ENCODE results near the gene RPL7A. TPM values are rescaled to one million over a fixed set of nuclear protein-coding genes. Genes with fewer than 3 reads are reported as not detected.

Gene RPL7A
- total RNA-seq, 1 experiment from 2014 or later, result 2,895 TPM

GRCh38 chr9:133335924-133336811 lies 11.8 kb upstream of the RPL7A start, which contains the start of gene SURF6:
Gene SURF6, minus strand, starts transcription at chr9:133336188. Its CDS starts 56 bp downstream, at chr9:133336132.
- H3K27ac ChIP-seq (ENCODE audit: insufficient read length, low read depth, low read length), result no peak within 1 kb of the TSS
- H3K27me3 Mint-ChIP-seq (ENCODE audit: low read depth), result no peaks in the 10 kb centered on the region; the same call in 1 of the 2 replicates
- H3K23me2 ChIP-seq (ENCODE audit: insufficient read length, low read depth, low read length, poor library complexity, severe bottlenecking), result peaks cover 3% of the 10 kb centered on the region
- peak within 1 kb of the TSS; percentile 98 for H3K4me3 Mint-ChIP-seq
- no peak within 1 kb of the TSS for H3K23ac ChIP-seq (ENCODE audit: insufficient read length, low read depth, low read length)
- peak within 1 kb of the TSS; percentile 92 to 98 (median 97) for H3K27ac Mint-ChIP-seq
- H3K56ac ChIP-seq (ENCODE audit: insufficient read length, low read depth, low read length), result no peak within 1 kb of the TSS
- H3K36me3 Mint-ChIP-seq (ENCODE audit: insufficient read depth in 1 of 3, low read depth in 3 of 3), result peaks cover 48 to 79% (median 69%) of the 10 kb centered on the region in 3 experiments
- H3K9ac ChIP-seq (ENCODE audit: extremely low read depth, insufficient read length, low read length), result peak within 1 kb of the TSS; percentile 43
- no CpG with 5 or more reads among the region's 70 CpGs for WGBS (ENCODE audit: extremely low coverage, insufficient read length, low lambda C conversion rate)
- H3K14ac ChIP-seq (ENCODE audit: insufficient read depth, low read length), result peak within 1 kb of the TSS; percentile 83
- no peak within 1 kb of the TSS for H2BK20ac ChIP-seq (ENCODE audit: low read depth, low read length, poor library complexity, severe bottlenecking)
- no peak within 1 kb of the TSS for H4K5ac ChIP-seq (ENCODE audit: insufficient read length, low read depth, low read length)
- TF ChIP-seq, protein P1, sequence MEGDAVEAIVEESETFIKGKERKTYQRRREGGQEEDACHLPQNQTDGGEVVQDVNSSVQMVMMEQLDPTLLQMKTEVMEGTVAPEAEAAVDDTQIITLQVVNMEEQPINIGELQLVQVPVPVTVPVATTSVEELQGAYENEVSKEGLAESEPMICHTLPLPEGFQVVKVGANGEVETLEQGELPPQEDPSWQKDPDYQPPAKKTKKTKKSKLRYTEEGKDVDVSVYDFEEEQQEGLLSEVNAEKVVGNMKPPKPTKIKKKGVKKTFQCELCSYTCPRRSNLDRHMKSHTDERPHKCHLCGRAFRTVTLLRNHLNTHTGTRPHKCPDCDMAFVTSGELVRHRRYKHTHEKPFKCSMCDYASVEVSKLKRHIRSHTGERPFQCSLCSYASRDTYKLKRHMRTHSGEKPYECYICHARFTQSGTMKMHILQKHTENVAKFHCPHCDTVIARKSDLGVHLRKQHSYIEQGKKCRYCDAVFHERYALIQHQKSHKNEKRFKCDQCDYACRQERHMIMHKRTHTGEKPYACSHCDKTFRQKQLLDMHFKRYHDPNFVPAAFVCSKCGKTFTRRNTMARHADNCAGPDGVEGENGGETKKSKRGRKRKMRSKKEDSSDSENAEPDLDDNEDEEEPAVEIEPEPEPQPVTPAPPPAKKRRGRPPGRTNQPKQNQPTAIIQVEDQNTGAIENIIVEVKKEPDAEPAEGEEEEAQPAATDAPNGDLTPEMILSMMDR (conservative IDR thresholded peaks at IDR 0.05), result no peak
- H3K27me3 ChIP-seq (ENCODE audit: insufficient read depth, low read length), result no peaks in the 10 kb centered on the region
- peak within 1 kb of the TSS; percentile 55 for H3K18ac ChIP-seq (ENCODE audit: insufficient read length, low read depth, low read length)
- no peak within 1 kb of the TSS for H2BK15ac ChIP-seq (ENCODE audit: low read depth, low read length)
- no peaks in the 10 kb centered on the region for H4K20me1 ChIP-seq (ENCODE audit: control insufficient read depth, insufficient read depth, insufficient read length)
- no peak within 1 kb of the TSS for H2BK120ac ChIP-seq (ENCODE audit: low read depth, low read length, poor library complexity, severe bottlenecking)
- peak within 1 kb of the TSS; percentile 75 for H3K4me2 ChIP-seq (ENCODE audit: insufficient read depth, insufficient read length, low read length)
- H3K9me3 ChIP-seq (ENCODE audit: control insufficient read depth, low read depth, low read length), result no peaks in the 10 kb centered on the region
- H3K4me1 ChIP-seq (ENCODE audit: insufficient read depth, low read length), result no peaks in the 10 kb centered on the region
- H2BK5ac ChIP-seq (ENCODE audit: insufficient read length, low read length), result no peak within 1 kb of the TSS
- H3K79me1 ChIP-seq (ENCODE audit: insufficient read depth, low read depth, low read length, poor library complexity, severe bottlenecking), result no peaks in the 10 kb centered on the region
- no peak within 1 kb of the TSS; the same call in 1 of the 2 replicates for H3K4ac ChIP-seq (ENCODE audit: low read depth, low read length)
- H2AK5ac ChIP-seq (ENCODE audit: insufficient read length, low read length), result no peak within 1 kb of the TSS
- H2AFZ ChIP-seq (ENCODE audit: low read length), result no peak within 1 kb of the TSS
- no peak within 1 kb of the TSS for H3T11ph ChIP-seq (ENCODE audit: low read length)
- H4K91ac ChIP-seq (ENCODE audit: insufficient read length, low read depth, low read length), result no peak within 1 kb of the TSS
- H3K79me2 ChIP-seq (ENCODE audit: insufficient read depth, low read length), result peaks cover 3% of the 10 kb centered on the region; the same call in 1 of the 2 replicates
- no peak within 1 kb of the TSS for H4K8ac ChIP-seq (replicated peaks; ENCODE audit: insufficient read length, low read depth, low read length)
- peaks cover 0 to 3% of the 10 kb centered on the region in 2 experiments; a peak in 1 of 5 replicates for H3K9me3 Mint-ChIP-seq
- DNase-seq, result peak; percentile 93
- no peak within 1 kb of the TSS for H2BK12ac ChIP-seq (ENCODE audit: insufficient read length, low read depth, low read length)
- H3K4me1 Mint-ChIP-seq, result peaks cover 15 to 22% of the 10 kb centered on the region in 2 experiments
